ENCODE data around the gene NXF3.
"Not testable (repeated sequence)": the region's sequence is repeated elsewhere in the genome, so short reads cannot be mapped to it uniquely, and the experiment has no call there.

Gene NXF3, protein sequence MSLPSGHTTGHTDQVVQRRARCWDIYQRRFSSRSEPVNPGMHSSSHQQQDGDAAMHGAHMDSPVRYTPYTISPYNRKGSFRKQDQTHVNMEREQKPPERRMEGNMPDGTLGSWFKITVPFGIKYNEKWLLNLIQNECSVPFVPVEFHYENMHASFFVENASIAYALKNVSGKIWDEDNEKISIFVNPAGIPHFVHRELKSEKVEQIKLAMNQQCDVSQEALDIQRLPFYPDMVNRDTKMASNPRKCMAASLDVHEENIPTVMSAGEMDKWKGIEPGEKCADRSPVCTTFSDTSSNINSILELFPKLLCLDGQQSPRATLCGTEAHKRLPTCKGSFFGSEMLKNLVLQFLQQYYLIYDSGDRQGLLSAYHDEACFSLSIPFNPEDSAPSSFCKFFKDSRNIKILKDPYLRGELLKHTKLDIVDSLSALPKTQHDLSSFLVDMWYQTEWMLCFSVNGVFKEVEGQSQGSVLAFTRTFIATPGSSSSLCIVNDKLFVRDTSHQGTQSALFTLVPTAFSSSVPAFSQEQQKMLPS

GRCh38 chrX:103092942-103093341 is at the start of gene NXF3:
Gene NXF3 (minus strand): TSS chrX:103093143. CDS start chrX:103093023, 120 bp downstream.
- DNase-seq, result no peak

DNA sequence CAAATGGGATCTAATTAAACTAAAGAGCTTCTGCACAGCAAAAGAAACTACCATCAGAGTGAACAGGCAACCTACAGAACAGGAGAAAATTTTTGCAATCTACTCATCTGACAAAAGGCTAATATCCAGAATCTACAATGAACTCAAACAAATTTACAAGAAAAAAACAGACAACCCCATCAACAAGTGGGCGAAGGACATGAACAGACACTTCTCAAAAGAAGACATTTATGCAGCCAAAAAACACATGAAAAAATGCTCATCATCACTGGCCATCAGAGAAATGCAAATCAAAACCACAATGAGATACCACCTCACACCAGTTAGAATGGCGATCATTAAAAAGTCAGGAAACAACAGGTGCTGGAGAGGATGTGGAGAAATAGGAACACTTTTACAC is 43.6 kb upstream of the NXF3 start:
- not testable (repeated sequence) for DNase-seq

- no peak for DNase-seq
These were observed 31.3 kb upstream of the NXF3 start for GRCh38 chrX:103124284-103124683.

GRCh38 chrX:103120748-103121147 is 27.8 kb upstream of the NXF3 start:
- DNase-seq, result peak in 2 of 56 donors; percentile 0

- DNase-seq, result not testable (repeated sequence)
These were observed 24.0 kb upstream of the NXF3 start for GRCh38 chrX:103116970-103117369.

DNA sequence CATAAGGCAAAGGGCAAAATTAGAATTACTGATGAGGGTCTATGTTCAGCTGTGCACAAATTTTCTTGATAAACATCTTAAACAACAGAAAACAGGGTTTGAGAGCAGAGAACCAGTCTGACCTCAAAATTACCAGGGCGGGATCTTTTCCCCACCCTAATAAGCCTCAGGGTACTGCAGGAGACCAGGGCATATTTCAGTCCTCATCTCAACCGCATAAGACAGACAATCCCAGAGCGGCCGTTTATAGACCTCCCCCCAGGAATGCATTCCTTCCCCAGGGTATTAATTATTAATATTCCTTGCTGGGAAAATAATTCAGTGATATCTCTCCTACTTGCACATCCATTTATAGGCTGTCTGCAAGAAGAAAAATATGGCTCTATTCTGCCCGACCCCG is 16.6 kb upstream of the NXF3 start:
- DNase-seq, result not testable (repeated sequence)

DNA sequence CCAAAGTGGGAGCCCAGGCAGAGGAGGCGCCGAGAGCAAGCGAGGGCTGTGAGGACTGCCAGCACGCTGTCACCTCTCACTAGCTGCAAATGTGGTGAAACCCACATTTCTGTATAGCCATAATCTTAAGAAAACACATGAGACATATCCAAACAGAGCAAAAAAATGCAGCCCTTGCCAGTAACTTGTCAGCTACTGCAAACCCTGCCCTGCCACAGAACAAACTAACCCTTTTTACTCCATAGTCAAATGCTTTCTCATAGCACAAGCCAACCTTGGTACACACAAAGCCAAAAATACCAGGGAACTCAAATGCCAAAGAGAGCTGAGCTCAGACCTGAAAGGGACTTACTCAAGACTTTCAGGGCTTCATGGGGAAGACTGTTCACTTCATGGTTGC is 14.9 kb upstream of the NXF3 start:
- DNase-seq, result no peak

DNA sequence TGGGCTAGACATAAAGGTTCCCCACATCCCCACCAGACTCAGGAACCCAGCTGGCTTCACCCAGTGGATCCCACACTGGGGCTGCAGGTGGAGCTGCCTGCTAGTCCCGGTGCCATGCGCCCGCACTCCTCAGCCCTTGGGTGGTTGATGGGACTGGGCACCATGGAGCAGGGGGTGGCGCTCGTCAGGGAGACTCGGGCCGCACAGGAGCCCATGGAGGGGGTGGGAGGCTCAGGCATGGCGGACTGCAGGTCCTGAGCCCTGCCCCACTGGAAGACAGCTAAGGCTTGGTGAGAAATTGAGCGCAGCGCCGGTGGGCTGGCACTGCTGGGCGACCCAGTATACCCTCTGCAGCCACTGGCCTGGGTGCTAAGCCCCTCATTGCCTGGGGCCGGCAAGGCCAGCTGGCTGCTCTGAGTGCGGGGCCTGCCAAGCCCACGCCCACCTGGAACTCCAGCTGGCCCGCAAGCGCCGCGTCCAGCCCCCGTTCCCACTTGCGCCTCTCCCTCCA is 14.3 kb upstream of the NXF3 start:
- DNase-seq, result not testable (repeated sequence)

DNA sequence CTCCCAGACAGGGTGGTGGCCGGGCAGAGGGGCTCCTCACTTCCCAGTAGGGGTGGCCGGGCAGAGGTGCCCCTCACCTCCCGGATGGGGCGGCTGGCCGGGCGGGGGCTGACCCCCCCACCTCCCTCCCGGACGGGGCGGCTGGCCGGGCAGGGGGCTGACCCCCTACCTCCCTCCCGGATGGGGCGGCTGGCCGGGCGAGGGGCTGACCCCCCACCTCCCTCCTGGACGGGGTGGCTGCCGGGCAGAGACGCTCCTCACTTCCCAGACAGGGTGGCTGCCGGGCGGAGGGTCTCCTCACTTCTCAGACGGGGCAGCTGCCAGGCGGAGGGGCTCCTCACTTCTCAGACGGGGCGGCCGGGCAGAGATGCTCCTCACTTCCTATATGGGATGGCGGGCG is 11.4 kb upstream of the NXF3 start:
- DNase-seq, result not testable (repeated sequence)

GRCh38 chrX:103103866-103104265 is 10.9 kb upstream of the NXF3 start:
- not testable (repeated sequence) for DNase-seq

GRCh38 chrX:103101299-103102042 is 8.5 kb upstream of the NXF3 start:
- peak in 5 of 56 donors; percentile 1 to 15 (median 2) for DNase-seq

DNA sequence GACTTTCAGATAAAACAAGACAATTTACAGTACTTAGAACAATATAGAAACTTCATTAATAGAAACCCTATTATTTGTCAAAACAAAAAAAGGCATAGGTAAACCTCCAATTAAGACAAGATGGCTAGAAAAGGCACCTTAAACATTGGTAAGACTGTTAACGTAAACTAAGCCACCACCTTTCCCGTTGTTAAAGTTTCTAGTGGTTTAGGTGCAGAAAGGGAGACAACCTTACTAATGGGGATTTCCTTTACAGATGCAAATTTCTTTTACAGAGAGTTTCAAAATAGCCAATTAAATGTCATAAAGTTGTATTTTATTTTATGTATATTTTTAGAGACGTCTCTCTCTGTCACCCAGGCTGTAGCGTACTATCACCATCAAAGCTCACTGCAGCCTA is 7.5 kb upstream of the NXF3 start:
- no peak for DNase-seq

DNA sequence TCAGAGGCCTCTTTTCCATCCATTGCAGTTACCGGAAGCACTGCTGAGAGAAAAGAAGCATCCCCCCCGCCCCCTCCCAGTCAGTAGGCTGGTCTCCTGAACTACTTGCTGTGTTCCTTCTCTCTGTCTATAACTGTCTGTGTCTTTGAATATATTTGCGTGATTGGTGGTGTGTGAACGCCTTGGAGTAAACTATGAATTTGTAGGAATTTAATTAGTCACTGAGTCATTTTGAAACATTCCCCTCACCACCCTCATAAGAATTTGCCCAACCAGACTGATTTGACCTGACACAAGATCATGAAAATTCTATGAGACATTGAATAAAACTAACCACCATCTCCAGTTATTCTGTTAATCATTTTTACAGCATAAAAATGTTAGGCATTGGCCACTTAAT is 6.7 kb upstream of the NXF3 start:
- DNase-seq, result no peak

GRCh38 chrX:103098488-103098887 is 5.5 kb upstream of the NXF3 start:
- DNase-seq, result no peak

GRCh38 chrX:103081051-103081450 is 11.9 kb downstream of the NXF3 start:
- no peak for DNase-seq

DNA sequence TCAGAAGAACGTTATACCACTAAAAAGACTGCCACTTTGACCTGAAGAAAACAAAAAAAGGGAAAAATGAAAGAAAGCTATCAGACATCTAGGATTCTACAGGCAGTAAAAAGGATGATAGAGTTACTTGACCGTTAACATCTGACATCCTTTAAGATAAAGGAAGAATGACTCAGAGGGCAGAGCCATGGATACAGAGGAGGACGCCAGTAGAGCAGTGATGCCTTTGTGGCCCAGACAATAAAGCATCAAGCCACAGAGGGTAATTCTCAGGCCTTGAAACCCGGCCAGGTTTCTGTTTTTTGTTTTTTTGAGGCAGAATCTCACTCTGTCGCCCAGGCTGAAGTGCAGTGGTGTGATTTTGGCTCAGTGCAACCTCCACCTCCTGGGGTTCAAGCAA is 19.5 kb downstream of the NXF3 start:
- DNase-seq, result no peak

GRCh38 chrX:103066606-103067005 is 26.3 kb downstream of the NXF3 start:
- DNase-seq, result no peak

DNA sequence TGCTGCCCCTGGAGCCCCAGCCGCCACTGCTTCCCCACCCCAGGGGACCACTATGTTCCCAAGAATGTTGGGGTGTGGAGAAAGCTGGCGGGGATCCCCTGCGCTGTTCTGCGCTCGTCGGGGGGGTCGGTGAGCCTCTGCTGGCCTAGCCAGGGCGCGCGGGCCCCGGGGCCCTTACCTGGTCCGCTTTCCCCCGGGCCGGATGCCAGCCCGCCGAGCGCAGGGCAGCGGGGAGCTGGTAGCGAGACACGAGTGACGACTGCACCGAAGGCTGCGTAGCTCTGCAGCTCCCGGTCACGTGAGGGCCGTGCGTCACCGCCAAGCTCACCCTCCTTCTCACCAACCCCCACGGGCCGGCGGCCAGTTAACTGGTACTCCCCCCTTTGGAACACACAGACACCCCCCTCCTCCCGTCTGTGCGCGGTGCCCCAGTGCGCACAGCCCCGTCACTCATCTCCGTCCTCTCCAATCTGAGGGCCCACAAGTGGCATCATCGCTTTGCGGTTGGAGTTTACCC is 29.0 kb downstream of the NXF3 start, which contains the start of gene BEX1:
BEX1 (minus strand) TSS at position 254 of the 517 bp plus-strand sequence. CDS start 897 bp downstream, outside the sequence.
- peak in 55 of 56 donors; percentile 1 to 87 (median 69) for DNase-seq

- DNase-seq, result peak in 32 of 56 donors; percentile 0 to 39 (median 8)
These were observed 29.6 kb downstream of the NXF3 start for GRCh38 chrX:103063191-103063845.

DNA sequence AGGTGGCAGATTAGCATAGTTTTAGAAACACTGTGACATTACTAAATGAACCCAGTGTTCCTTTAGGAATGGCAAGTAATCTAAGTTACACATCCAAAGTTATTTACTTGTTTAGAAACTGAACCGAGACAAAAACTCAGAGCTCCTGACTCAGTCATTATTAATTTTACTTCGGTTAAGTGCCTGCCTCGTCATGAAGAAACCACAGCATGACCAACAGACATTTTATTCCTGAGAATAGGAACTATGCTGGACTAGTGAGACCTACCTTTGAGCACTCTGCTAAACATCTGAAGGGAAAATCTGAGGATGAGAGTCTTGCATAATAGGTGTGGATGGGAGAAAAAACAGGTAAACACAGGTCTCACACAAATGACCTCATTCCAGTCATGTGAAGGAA is 31.5 kb downstream of the NXF3 start:
- DNase-seq, result no peak

GRCh38 chrX:103056902-103057301 is 36.0 kb downstream of the NXF3 start:
- no peak for DNase-seq
